SK-N-SH (cell line): ENCODE measurements around the gene RAD51B. TPM values are rescaled to one million over a fixed set of nuclear protein-coding genes. Genes with fewer than 3 reads are reported as not detected.

Experiments
- CTCF ChIA-PET: fragments of 300-600, 350-600 bp; formaldehyde crosslinking; extraction: SDS; loops from one replicate; lab custom pipeline; 2021; lab: Yijun Ruan, JAX
- POLR2A ChIA-PET: fragments of 350-600 bp; sonication (Branson Sonifier 250); formaldehyde crosslinking; extraction: SDS; loops from one replicate; lab custom pipeline; 2020; ENCODE audit warnings: antibody characterized with exemption, inconsistent platforms; lab: Yijun Ruan, JAX
- DNase-seq: peaks from one replicate; pipeline ENCODE4 v3.0.0; 2012
- H2AFZ ChIP-seq: fragments of 200-600 bp; sonication (generic); 2 replicates; pipeline ENCODE4 v1.8.1; 2016; ENCODE audit warnings: antibody characterized with exemption, mild to moderate bottlenecking, low read depth
- H3F3A ChIP-seq: fragments of 200-600 bp; sonication (generic); replicated peaks from 2 replicates; pipeline ENCODE3; 2016; ENCODE audit warnings: antibody characterized with exemption, mild to moderate bottlenecking; ENCODE audit not compliant: insufficient read depth
- H3K27ac ChIP-seq, 2 experiments: fragments of 200-500 bp in 1 of 2; fragments of 200-600 bp in 1 of 2; sonication (Bioruptor generic) in 1 of 2; sonication (generic), shearing (Covaris generic) in 1 of 2; 2 replicates each; pipeline versions ENCODE4 v1.5.1 to v1.6.1; 2014 to 2016; ENCODE audit warnings: low read depth in 2 of 2, inconsistent platforms in 1 of 2, low read length in 1 of 2, mild to moderate bottlenecking in 1 of 2, mixed read lengths in 1 of 2
- H3K27me3 ChIP-seq: fragments of 200-600 bp; sonication (generic), shearing (Covaris generic); 2 replicates; pipeline ENCODE4 v1.6.1; 2016; ENCODE audit warnings: mixed run types; ENCODE audit not compliant: insufficient read depth
- H3K36me3 ChIP-seq, 2 experiments: fragments of 200-500 bp in 1 of 2; fragments of 200-600 bp in 1 of 2; sonication (Bioruptor generic) in 1 of 2; sonication (generic) in 1 of 2; replicated peaks in 1 of 2; 2 replicates each; pipeline versions ENCODE3 to v1.5.1; 2014 to 2016; ENCODE audit warnings: low read length in 1 of 2, mild to moderate bottlenecking in 1 of 2; ENCODE audit not compliant: insufficient read depth in 2 of 2, control insufficient read depth in 1 of 2
- H3K4me1 ChIP-seq, 2 experiments: fragments of 200-500 bp in 1 of 2; fragments of 200-600 bp in 1 of 2; sonication (Bioruptor generic) in 1 of 2; sonication (generic), shearing (Covaris generic) in 1 of 2; 2 replicates each; pipeline versions ENCODE4 v1.5.1 to v1.6.1; 2014 to 2016; ENCODE audit warnings: low read depth in 1 of 2, low read length in 1 of 2, mixed run types in 1 of 2; ENCODE audit not compliant: insufficient read depth in 2 of 2, control insufficient read depth in 1 of 2
- H3K4me2 ChIP-seq: fragments of 200-600 bp; sonication (generic), shearing (Covaris generic); 2 replicates; pipeline ENCODE4 v1.6.1; 2017; ENCODE audit warnings: mixed run types
- H3K4me3 ChIP-seq, 2 experiments: fragments of 200-500 bp in 1 of 2; fragments of 200-600 bp in 1 of 2; sonication (Bioruptor generic) in 1 of 2; sonication (generic), shearing (Covaris generic) in 1 of 2; 2 replicates each; pipeline versions ENCODE4 v1.5.1 to v1.8.1; 2014 to 2016; ENCODE audit warnings: low read depth in 2 of 2, inconsistent platforms in 1 of 2, low read length in 1 of 2, mild to moderate bottlenecking in 1 of 2, mixed read lengths in 1 of 2, moderate library complexity in 1 of 2
- H3K79me2 ChIP-seq: fragments of 200-600 bp; sonication (generic); 2 replicates; pipeline ENCODE4 v1.8.1; 2017; ENCODE audit warnings: mild to moderate bottlenecking; ENCODE audit not compliant: insufficient read depth
- H3K9ac ChIP-seq: fragments of 200-600 bp; sonication (generic); 2 replicates; pipeline ENCODE4 v1.6.1; 2017; ENCODE audit warnings: mixed run types
- H3K9me2 ChIP-seq: fragments of 200-600 bp; sonication (generic); 2 replicates; pipeline ENCODE4 v1.6.1; 2017; ENCODE audit warnings: mixed run types
- H3K9me3 ChIP-seq: fragments of 200-600 bp; sonication (generic); 2 replicates; pipeline ENCODE4 v1.6.1; 2017; ENCODE audit warnings: mixed run types, mild to moderate bottlenecking, moderate library complexity
- H4K20me1 ChIP-seq: fragments of 200-600 bp; sonication (generic); 2 replicates; pipeline ENCODE4 v1.6.1; 2017; ENCODE audit warnings: mild to moderate bottlenecking, mixed run types; ENCODE audit not compliant: insufficient read depth
- GATA2 ChIP-seq: sonication (generic); formaldehyde crosslinking; IDR thresholded peaks from 2 replicates; pipeline ENCODE4 v1.5.0; 2020; ENCODE audit warnings: mild to moderate bottlenecking, missing genetic modification reagents
- IRF3 ChIP-seq: fragments of 150-350 bp; IDR thresholded peaks from 2 replicates; pipeline ENCODE4 v1.6.1; 2016; ENCODE audit warnings: mild to moderate bottlenecking, low read depth, low read length
- JUND ChIP-seq: IDR thresholded peaks from 2 replicates; pipeline ENCODE4 v1.4.0; 2012
- MEF2A ChIP-seq: IDR thresholded peaks from 2 replicates; pipeline ENCODE4 v1.4.0; 2012; ENCODE audit warnings: low read depth, borderline replicate concordance
- NFIC ChIP-seq: IDR thresholded peaks from 2 replicates; pipeline ENCODE4 v1.4.0; 2012; ENCODE audit warnings: borderline replicate concordance
- RAD21 ChIP-seq: IDR thresholded peaks from 2 replicates; pipeline ENCODE4 v1.6.1; 2012; ENCODE audit warnings: mild to moderate bottlenecking, low read length
- RFX5 ChIP-seq: IDR thresholded peaks from 2 replicates; pipeline ENCODE4 v1.6.1; 2012; ENCODE audit warnings: mild to moderate bottlenecking, improper control_type of control experiment, low read length
- SMC3 ChIP-seq: IDR thresholded peaks from 2 replicates; pipeline ENCODE4 v1.6.1; 2012; ENCODE audit warnings: low read depth, low read length, improper control_type of control experiment
- TAF1 ChIP-seq: IDR thresholded peaks from 2 replicates; pipeline ENCODE4 v1.6.1; 2012; ENCODE audit warnings: low read depth, mild to moderate bottlenecking, low read length, moderate library complexity, borderline replicate concordance
- TCF12 ChIP-seq: IDR thresholded peaks from 2 replicates; pipeline ENCODE4 v1.4.0; 2012
- USF1 ChIP-seq: IDR thresholded peaks from 2 replicates; pipeline ENCODE4 v1.4.0; 2012; ENCODE audit warnings: low read depth, borderline replicate concordance
- USF2 ChIP-seq: fragments of 150-350 bp; IDR thresholded peaks from 2 replicates; pipeline ENCODE4 v1.6.1; 2017; ENCODE audit warnings: antibody characterized with exemption, low read length, low read depth, borderline replicate concordance
- WGBS: methylation state at CpG from one replicate; pipeline ENCODE4 v1.1.6; 2017; ENCODE audit warnings: low lambda C conversion rate; 5-methylcytosine and 5-hydroxymethylcytosine counted together
- polyA plus RNA-seq, 3 experiments: library from polyadenylated mRNA; depleted of rRNA; stranded (reverse); fragments of >200 nt; gene quantifications; 2 replicates each; pipeline ENCODE4 v1.2.3, GENCODE V29; 2012

RAD51B gene
- polyA plus RNA-seq, 1 of the 3 experiments (the other 2 are of a cell fraction) = 6.0 TPM

GRCh38 chr14:68683326-68683725, 863.7 kb downstream of the RAD51B start:
- Histone ChIP-seq H3K36me3 (no peaks in the 10 kb centered on the region), H2AFZ (peak overlapping the region; percentile 70; the same call in 1 of the 2 replicates), H3K4me3 (no peak overlapping the region), H3K79me2 (no peaks in the 10 kb centered on the region), H3K9me3 (no peaks in the 10 kb centered on the region), H3K27me3 (no peaks in the 10 kb centered on the region), H3K9ac (peak overlapping the region; percentile 71), H4K20me1 (no peaks in the 10 kb centered on the region), H3K27ac (peak overlapping the region; percentile 92 to 97), H3K4me1 (peaks cover 3 to 64% of the 10 kb centered on the region in 2 experiments; a peak in 3 of 4 replicates), H3K9me2 (no peaks in the 10 kb centered on the region), H3K4me2 (peak overlapping the region; percentile 56; the same call in 1 of the 2 replicates), H3F3A (peaks cover 21% of the 10 kb centered on the region)
- ChIA-PET POLR2A (no interaction called here), CTCF (interaction anchor here (0.9 to 1.5 kb wide), 2 partner anchors 105 to 642 kb away, joined by 3 read pairs; no protein-coding TSS in a partner anchor)
- DNase-seq = no peak
- WGBS = 64% methylated on average over 7 of the region's 7 CpGs
- no peak for TF ChIP-seq GATA2 (CRISPR knock-in tag)

GRCh38 chr14:68684466-68685418, 865.2 kb downstream of the RAD51B start:
- Histone ChIP-seq H3K4me1 (peaks cover 16 to 71% of the 10 kb centered on the region in 2 experiments; a peak in 3 of 4 replicates), H3F3A (peaks cover 24% of the 10 kb centered on the region)
- CTCF ChIA-PET = no interaction called here
- no peak for TF ChIP-seq RAD21
- no peak for TF ChIP-seq IRF3
- no peak for TF ChIP-seq MEF2A
- TF ChIP-seq TCF12 = 0 out of 2 replicates have a peak, but pooled peaks have one; percentile 4
- TF ChIP-seq, all 33 proteins: peak for 1
- H3K9me2 ChIP-seq = no peaks in the 10 kb centered on the region
- no peaks in the 10 kb centered on the region for H3K79me2 ChIP-seq
- no peaks in the 10 kb centered on the region for H4K20me1 ChIP-seq
- POLR2A ChIA-PET = no interaction called here
- H3K4me3 ChIP-seq = no peak overlapping the region
- H3K36me3 ChIP-seq = no peaks in the 10 kb centered on the region
- H3K9ac ChIP-seq = no peak overlapping the region
- no peaks in the 10 kb centered on the region for H3K27me3 ChIP-seq
- H3K4me2 ChIP-seq = no peak overlapping the region
- WGBS = 90% methylated on average over 5 of the region's 5 CpGs
- H3K9me3 ChIP-seq = no peaks in the 10 kb centered on the region
- H2AFZ ChIP-seq = no peak overlapping the region
- DNase-seq = no peak
- H3K27ac ChIP-seq = peak overlapping the region; percentile 67 to 97; a peak in 3 of 4 replicates

GRCh38 chr14:68685419-68686204, 866.0 kb downstream of the RAD51B start:
- Histone ChIP-seq H3K79me2 (no peaks in the 10 kb centered on the region), H3F3A (peaks cover 24% of the 10 kb centered on the region), H3K27me3 (no peaks in the 10 kb centered on the region), H3K4me3 (no peak overlapping the region), H3K9me3 (no peaks in the 10 kb centered on the region), H3K4me1 (peaks cover 24 to 70% of the 10 kb centered on the region in 2 experiments; a peak in 3 of 4 replicates), H3K4me2 (no peak overlapping the region), H3K9me2 (no peaks in the 10 kb centered on the region), H3K36me3 (no peaks in the 10 kb centered on the region), H2AFZ (no peak overlapping the region; the same call in 1 of the 2 replicates), H3K27ac (peak overlapping the region; percentile 67 to 97; a peak in 3 of 4 replicates), H3K9ac (peak overlapping the region; percentile 12; the same call in 1 of the 2 replicates), H4K20me1 (no peaks in the 10 kb centered on the region)
- 68% methylated on average over 12 of the region's 12 CpGs for WGBS
- CTCF ChIA-PET = no interaction called here
- no peak for DNase-seq
- POLR2A ChIA-PET = no interaction called here
- no peak for TF ChIP-seq RFX5
- peak; percentile 38; the same call in 1 of the 2 replicates for TF ChIP-seq NFIC
- TF ChIP-seq IRF3 = no peak
- TF ChIP-seq USF2 = no peak
- TF ChIP-seq TAF1 = no peak
- peak; percentile 67; the same call in 1 of the 2 replicates for TF ChIP-seq USF1
- TF ChIP-seq SMC3 = no peak
- no peak for TF ChIP-seq RAD21
- TF ChIP-seq JUND = peak; percentile 66
